Mucosa of gallbladder (tissue), 1 donor: ENCODE data around the gene GADL1. TPM values are rescaled to one million over a fixed set of nuclear protein-coding genes. Genes with fewer than 3 reads are reported as not detected.

ENCODE experiments used
- DNase-seq: peaks from one replicate; pipeline ENCODE4 v3.0.0-alpha.2; 2020; ENCODE audit warnings: low spot score
- total RNA-seq: library from RNA; stranded (reverse); gene quantifications from one replicate; pipeline ENCODE4 v1.2.1, GENCODE V29; 2021
- donor health status: DM: no; HTN: no; CAD: no.

The GADL1 gene
- total RNA-seq, 1 donor from 2014 or later: not detected

DNA sequence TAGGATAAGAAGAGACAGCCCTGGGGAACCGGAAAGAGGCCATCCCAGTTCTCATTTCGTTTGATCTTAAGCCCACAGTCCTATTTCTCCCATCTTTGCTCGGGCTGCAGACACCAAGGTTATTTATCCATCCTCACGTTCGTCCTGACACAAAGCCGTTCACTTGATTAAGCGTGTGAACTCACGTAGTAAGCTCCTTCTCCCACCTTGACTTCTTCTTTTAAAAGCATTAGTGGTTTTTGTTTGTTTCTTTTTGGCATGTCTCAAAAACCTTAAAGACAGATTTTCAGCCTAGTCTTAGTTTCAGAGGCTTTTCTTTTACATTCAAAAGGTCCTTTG, 217.1 kb downstream of the GADL1 start:
- no peak for DNase-seq

GRCh38 chr3:30676424-30677346, 217.8 kb downstream of the GADL1 start:
- no peak for DNase-seq
